Astrocyte of the cerebellum (primary cell): ENCODE results near the gene FBXL7.
A peak's percentile ranks its signal among the peaks of the same experiment; 100 is the strongest.

ENCODE experiments used
- DNase-seq: peaks from one replicate; pipeline ENCODE4 v3.0.0-alpha.2; 2011; ENCODE audit warnings: low read depth
- H3K4me3 ChIP-seq: 2 replicates; pipeline ENCODE4 v1.5.1; 2011; ENCODE audit warnings: mild to moderate bottlenecking, low read depth, low read length, moderate library complexity
- CTCF ChIP-seq: IDR thresholded peaks from 2 replicates; pipeline ENCODE4 v1.5.1; 2012; ENCODE audit warnings: low read length, low read depth, moderate library complexity, mild to moderate bottlenecking; ENCODE audit errors: missing control alignments
- in situ Hi-C: cut with HindIII; loops from 2 replicates; pipeline ENCODE4 v1.10.0; 2017; ENCODE audit warnings: low sequenced_read_pairs

FBXL7 gene

GRCh38 chr5:15797116-15797515, 297.1 kb downstream of the FBXL7 start:
- H3K4me3 ChIP-seq = no peak overlapping the region
- TF ChIP-seq CTCF = no peak
- in situ Hi-C loops = no loop called here
- DNase-seq = no peak

- no peak overlapping the region for H3K4me3 ChIP-seq
- no peak for TF ChIP-seq CTCF
- DNase-seq = peak; percentile 41
- in situ Hi-C loops = no loop called here
Observed at GRCh38 chr5:15798006-15798405, 298.0 kb downstream of the FBXL7 start.

- in situ Hi-C loops = no loop called here
- no peak for TF ChIP-seq CTCF
- no peak for DNase-seq
- H3K4me3 ChIP-seq = no peak overlapping the region
Observed at GRCh38 chr5:15799014-15799413, 299.0 kb downstream of the FBXL7 start.

GRCh38 chr5:15799612-15800011, 299.6 kb downstream of the FBXL7 start:
- DNase-seq = no peak
- H3K4me3 ChIP-seq = no peak overlapping the region
- TF ChIP-seq CTCF = no peak
- in situ Hi-C loops = no loop called here

GRCh38 chr5:15803280-15803679, 303.3 kb downstream of the FBXL7 start:
- no peak for DNase-seq
- no peak overlapping the region for H3K4me3 ChIP-seq
- TF ChIP-seq CTCF = no peak
- in situ Hi-C loops = no loop called here

- no peak for DNase-seq
- in situ Hi-C loops = no loop called here
- H3K4me3 ChIP-seq = no peak overlapping the region
- TF ChIP-seq CTCF = no peak
Observed at GRCh38 chr5:15806613-15807012, 306.6 kb downstream of the FBXL7 start.

- in situ Hi-C loops = no loop called here
- no peak for TF ChIP-seq CTCF
- no peak overlapping the region for H3K4me3 ChIP-seq
- no peak for DNase-seq
Observed at GRCh38 chr5:15807248-15807647, 307.3 kb downstream of the FBXL7 start.
